ENCODE measurements around the gene RNF207.
A peak's percentile ranks its signal among the peaks of the same experiment; 100 is the strongest.

Gene RNF207

GRCh38 chr1:6205849-6206519 lies at the start of gene RNF207:
RNF207 (plus strand) TSS chr1:6206119; CDS start chr1:6206536, 417 bp downstream.
- Histone ChIP-seq H3K4me1 (ENCODE audit: control insufficient read depth, insufficient read depth, low read length) (peaks cover 15% of the 10 kb centered on the region), H3K36me3 (ENCODE audit: control insufficient read depth, insufficient read depth, low read length) (no peaks in the 10 kb centered on the region), H3K9ac (ENCODE audit: low read depth, low read length) (no peak within 1 kb of the TSS), H3K27me3 (ENCODE audit: control insufficient read depth, insufficient read depth, low read length) (peaks cover 42% of the 10 kb centered on the region), H3K27ac (ENCODE audit: low read depth, low read length) (peak within 1 kb of the TSS; percentile 62), H3K9me3 (ENCODE audit: control insufficient read depth, insufficient read depth, low read length) (no peaks in the 10 kb centered on the region), H3K4me3 (ENCODE audit: low read depth, low read length) (peak within 1 kb of the TSS; percentile 69)

- H3K36me3 ChIP-seq (ENCODE audit: control insufficient read depth, insufficient read depth, low read length): no peaks in the 10 kb centered on the region
- H3K27ac ChIP-seq (ENCODE audit: low read depth, low read length): peak overlapping the region; percentile 81
- H3K4me1 ChIP-seq (ENCODE audit: control insufficient read depth, insufficient read depth, low read length): peaks cover 9% of the 10 kb centered on the region; the same call in 1 of the 2 replicates
- H3K4me3 ChIP-seq (ENCODE audit: low read depth, low read length): no peak overlapping the region
- H3K9ac ChIP-seq (ENCODE audit: low read depth, low read length): no peak overlapping the region
- H3K27me3 ChIP-seq (ENCODE audit: control insufficient read depth, insufficient read depth, low read length): no peaks in the 10 kb centered on the region
- no peaks in the 10 kb centered on the region for H3K9me3 ChIP-seq (ENCODE audit: control insufficient read depth, insufficient read depth, low read length)
Observed at GRCh38 chr1:6157132-6157527, 48.8 kb upstream of the RNF207 start.

- H3K4me1 ChIP-seq (ENCODE audit: control insufficient read depth, insufficient read depth, low read length): peaks cover 9% of the 10 kb centered on the region; the same call in 1 of the 2 replicates
- no peak overlapping the region for H3K4me3 ChIP-seq (ENCODE audit: low read depth, low read length)
- no peaks in the 10 kb centered on the region for H3K9me3 ChIP-seq (ENCODE audit: control insufficient read depth, insufficient read depth, low read length)
- H3K36me3 ChIP-seq (ENCODE audit: control insufficient read depth, insufficient read depth, low read length): no peaks in the 10 kb centered on the region
- H3K27ac ChIP-seq (ENCODE audit: low read depth, low read length): peak overlapping the region; percentile 81
- no peak overlapping the region for H3K9ac ChIP-seq (ENCODE audit: low read depth, low read length)
- no peaks in the 10 kb centered on the region for H3K27me3 ChIP-seq (ENCODE audit: control insufficient read depth, insufficient read depth, low read length)
Observed at GRCh38 chr1:6157528-6158174, 48.3 kb upstream of the RNF207 start.

GRCh38 chr1:6158181-6158580 lies 47.7 kb upstream of the RNF207 start:
- Histone ChIP-seq H3K36me3 (ENCODE audit: control insufficient read depth, insufficient read depth, low read length) (no peaks in the 10 kb centered on the region), H3K9me3 (ENCODE audit: control insufficient read depth, insufficient read depth, low read length) (no peaks in the 10 kb centered on the region), H3K4me3 (ENCODE audit: low read depth, low read length) (no peak overlapping the region), H3K27ac (ENCODE audit: low read depth, low read length) (peak overlapping the region; percentile 81), H3K4me1 (ENCODE audit: control insufficient read depth, insufficient read depth, low read length) (peaks cover 9% of the 10 kb centered on the region; the same call in 1 of the 2 replicates), H3K27me3 (ENCODE audit: control insufficient read depth, insufficient read depth, low read length) (no peaks in the 10 kb centered on the region), H3K9ac (ENCODE audit: low read depth, low read length) (no peak overlapping the region)

GRCh38 chr1:6162341-6162740 lies 43.6 kb upstream of the RNF207 start:
- Histone ChIP-seq H3K9ac (ENCODE audit: low read depth, low read length) (no peak overlapping the region), H3K4me1 (ENCODE audit: control insufficient read depth, insufficient read depth, low read length) (peaks cover 9% of the 10 kb centered on the region; the same call in 1 of the 2 replicates), H3K27ac (ENCODE audit: low read depth, low read length) (no peak overlapping the region), H3K4me3 (ENCODE audit: low read depth, low read length) (no peak overlapping the region), H3K27me3 (ENCODE audit: control insufficient read depth, insufficient read depth, low read length) (no peaks in the 10 kb centered on the region), H3K36me3 (ENCODE audit: control insufficient read depth, insufficient read depth, low read length) (no peaks in the 10 kb centered on the region), H3K9me3 (ENCODE audit: control insufficient read depth, insufficient read depth, low read length) (no peaks in the 10 kb centered on the region)

GRCh38 chr1:6162773-6163172 lies 43.1 kb upstream of the RNF207 start:
- Histone ChIP-seq H3K27ac (ENCODE audit: low read depth, low read length) (no peak overlapping the region), H3K9me3 (ENCODE audit: control insufficient read depth, insufficient read depth, low read length) (no peaks in the 10 kb centered on the region), H3K36me3 (ENCODE audit: control insufficient read depth, insufficient read depth, low read length) (no peaks in the 10 kb centered on the region), H3K9ac (ENCODE audit: low read depth, low read length) (no peak overlapping the region), H3K4me1 (ENCODE audit: control insufficient read depth, insufficient read depth, low read length) (peaks cover 9% of the 10 kb centered on the region; the same call in 1 of the 2 replicates), H3K4me3 (ENCODE audit: low read depth, low read length) (no peak overlapping the region), H3K27me3 (ENCODE audit: control insufficient read depth, insufficient read depth, low read length) (no peaks in the 10 kb centered on the region)

GRCh38 chr1:6163191-6163972 lies 42.5 kb upstream of the RNF207 start:
- H3K4me3 ChIP-seq (ENCODE audit: low read depth, low read length): no peak overlapping the region
- H3K9me3 ChIP-seq (ENCODE audit: control insufficient read depth, insufficient read depth, low read length): no peaks in the 10 kb centered on the region
- H3K4me1 ChIP-seq (ENCODE audit: control insufficient read depth, insufficient read depth, low read length): peaks cover 9% of the 10 kb centered on the region; the same call in 1 of the 2 replicates
- no peak overlapping the region for H3K9ac ChIP-seq (ENCODE audit: low read depth, low read length)
- H3K27me3 ChIP-seq (ENCODE audit: control insufficient read depth, insufficient read depth, low read length): no peaks in the 10 kb centered on the region
- no peak overlapping the region for H3K27ac ChIP-seq (ENCODE audit: low read depth, low read length)
- H3K36me3 ChIP-seq (ENCODE audit: control insufficient read depth, insufficient read depth, low read length): no peaks in the 10 kb centered on the region

GRCh38 chr1:6163973-6164617 lies 41.8 kb upstream of the RNF207 start:
- H3K36me3 ChIP-seq (ENCODE audit: control insufficient read depth, insufficient read depth, low read length): no peaks in the 10 kb centered on the region
- no peak overlapping the region for H3K4me3 ChIP-seq (ENCODE audit: low read depth, low read length)
- no peak overlapping the region for H3K9ac ChIP-seq (ENCODE audit: low read depth, low read length)
- no peaks in the 10 kb centered on the region for H3K9me3 ChIP-seq (ENCODE audit: control insufficient read depth, insufficient read depth, low read length)
- no peaks in the 10 kb centered on the region for H3K27me3 ChIP-seq (ENCODE audit: control insufficient read depth, insufficient read depth, low read length)
- no peak overlapping the region for H3K27ac ChIP-seq (ENCODE audit: low read depth, low read length)
- peaks cover 9% of the 10 kb centered on the region; the same call in 1 of the 2 replicates for H3K4me1 ChIP-seq (ENCODE audit: control insufficient read depth, insufficient read depth, low read length)

- Histone ChIP-seq H3K9me3 (ENCODE audit: control insufficient read depth, insufficient read depth, low read length) (no peaks in the 10 kb centered on the region), H3K4me3 (ENCODE audit: low read depth, low read length) (no peak overlapping the region), H3K36me3 (ENCODE audit: control insufficient read depth, insufficient read depth, low read length) (no peaks in the 10 kb centered on the region), H3K27ac (ENCODE audit: low read depth, low read length) (no peak overlapping the region), H3K4me1 (ENCODE audit: control insufficient read depth, insufficient read depth, low read length) (peaks cover 9% of the 10 kb centered on the region; the same call in 1 of the 2 replicates), H3K27me3 (ENCODE audit: control insufficient read depth, insufficient read depth, low read length) (no peaks in the 10 kb centered on the region), H3K9ac (ENCODE audit: low read depth, low read length) (no peak overlapping the region)
Observed at GRCh38 chr1:6165027-6165426, 40.9 kb upstream of the RNF207 start.

- no peaks in the 10 kb centered on the region for H3K9me3 ChIP-seq (ENCODE audit: control insufficient read depth, insufficient read depth, low read length)
- no peak overlapping the region for H3K4me3 ChIP-seq (ENCODE audit: low read depth, low read length)
- H3K4me1 ChIP-seq (ENCODE audit: control insufficient read depth, insufficient read depth, low read length): peaks cover 9% of the 10 kb centered on the region; the same call in 1 of the 2 replicates
- no peaks in the 10 kb centered on the region for H3K36me3 ChIP-seq (ENCODE audit: control insufficient read depth, insufficient read depth, low read length)
- no peak overlapping the region for H3K9ac ChIP-seq (ENCODE audit: low read depth, low read length)
- no peaks in the 10 kb centered on the region for H3K27me3 ChIP-seq (ENCODE audit: control insufficient read depth, insufficient read depth, low read length)
- no peak overlapping the region for H3K27ac ChIP-seq (ENCODE audit: low read depth, low read length)
Observed at GRCh38 chr1:6165441-6165985, 40.4 kb upstream of the RNF207 start.

All from HUES48 (cell line).